H1 (cell line): Measurements from ENCODE around the gene C16orf54. TPM values are rescaled to one million over a fixed set of nuclear protein-coding genes. Genes with fewer than 3 reads are reported as not detected.

Experiments
- CTCF ChIA-PET: fragments of 300-600 bp; sonication (Branson Sonifier 250); formaldehyde crosslinking; loops from one replicate; lab custom pipeline; 2021; ENCODE audit not compliant: partially characterized antibody; lab: Charles Lee
- POLR2A ChIA-PET: fragments of 300-600 bp; sonication (Branson Sonifier 250); formaldehyde crosslinking; loops from one replicate; lab custom pipeline; 2021; ENCODE audit warnings: inconsistent platforms; ENCODE audit not compliant: partially characterized antibody; lab: Charles Lee
- DNase-seq, 2 experiments: peaks; one replicate each; pipeline versions ENCODE4 v3.0.0 to v3.0.0-alpha.2; 2010 to 2022; ENCODE audit warnings: low spot score in 2 of 2, low read depth in 1 of 2, mixed read lengths in 1 of 2
- FAIRE-seq: peaks from 2 replicates; lab custom pipeline; 2011; peaks lifted over from hg19 to GRCh38; lab: Jason Lieb, UNC
- H2AFZ ChIP-seq: 2 replicates; pipeline ENCODE4 v1.8.1; 2012; ENCODE audit warnings: low read length, inconsistent platforms
- H2AK5ac ChIP-seq: 2 replicates; pipeline ENCODE4 v1.6.1; 2013; ENCODE audit warnings: low read depth, low read length
- H2BK120ac ChIP-seq: replicated peaks from 2 replicates; pipeline ENCODE3; 2013; ENCODE audit warnings: low read depth, low read length, inconsistent platforms
- H2BK12ac ChIP-seq: 2 replicates; pipeline ENCODE4 v1.6.1; 2013; ENCODE audit warnings: low read depth, low read length
- H2BK15ac ChIP-seq: 2 replicates; pipeline ENCODE4 v1.6.1; 2013; ENCODE audit warnings: low read length
- H2BK20ac ChIP-seq: 2 replicates; pipeline ENCODE4 v1.6.1; 2013; ENCODE audit warnings: low read length
- H2BK5ac ChIP-seq: 2 replicates; pipeline ENCODE4 v1.6.1; 2013; ENCODE audit warnings: low read depth, low read length
- H3K14ac ChIP-seq: 2 replicates; pipeline ENCODE4 v1.6.1; 2013; ENCODE audit warnings: inconsistent platforms; ENCODE audit not compliant: insufficient read length
- H3K18ac ChIP-seq: 2 replicates; pipeline ENCODE4 v1.6.1; 2013; ENCODE audit warnings: low read length; ENCODE audit errors: extremely low read depth
- H3K23ac ChIP-seq: 2 replicates; pipeline ENCODE4 v1.6.1; 2013; ENCODE audit warnings: inconsistent platforms; ENCODE audit not compliant: insufficient read length
- H3K23me2 ChIP-seq: 2 replicates; pipeline ENCODE4 v1.6.1; 2013; ENCODE audit warnings: low read depth, low read length
- H3K27ac ChIP-seq: 2 replicates; pipeline ENCODE4 v1.6.1; 2011; ENCODE audit warnings: low read depth, low read length, inconsistent platforms
- H3K27me3 ChIP-seq, 4 experiments: replicated peaks in 1 of 4; 1 replicate in 1 of 4; 2 replicates in 3 of 4; pipeline versions ENCODE4 v1.6.1 to v1.8.1; 2011 to 2013; ENCODE audit warnings: low read length in 3 of 4, mild to moderate bottlenecking in 3 of 4, inconsistent platforms in 2 of 4, mixed read lengths in 2 of 4, moderate library complexity in 1 of 4; ENCODE audit not compliant: control insufficient read depth in 3 of 4, insufficient read depth in 3 of 4; ENCODE audit errors: extremely low read depth in 1 of 4
- H3K36me3 ChIP-seq, 4 experiments: 2 replicates each; pipeline versions ENCODE4 v1.6.1 to v1.8.1; 2011 to 2013; ENCODE audit warnings: mild to moderate bottlenecking in 4 of 4, low read length in 3 of 4, moderate library complexity in 2 of 4, control low read depth in 1 of 4, inconsistent platforms in 1 of 4; ENCODE audit not compliant: insufficient read depth in 4 of 4, control insufficient read depth in 2 of 4
- H3K4ac ChIP-seq: replicated peaks from 2 replicates; pipeline ENCODE3; 2013; ENCODE audit warnings: low read length, low read depth, mixed read lengths, inconsistent platforms; ENCODE audit not compliant: insufficient read length
- H3K4me1 ChIP-seq, 4 experiments: replicated peaks in 1 of 4; 1 replicate in 1 of 4; 2 replicates in 3 of 4; pipeline versions ENCODE4 v1.6.1 to v1.8.1; 2011 to 2013; ENCODE audit warnings: low read length in 3 of 4, inconsistent platforms in 2 of 4, mixed read lengths in 1 of 4; ENCODE audit not compliant: insufficient read depth in 4 of 4, control insufficient read depth in 3 of 4
- H3K4me2 ChIP-seq, 2 experiments: 2 replicates each; pipeline versions ENCODE4 v1.6.1 to v1.8.1; 2011 to 2013; ENCODE audit warnings: low read depth in 2 of 2, low read length in 2 of 2, control low read depth in 1 of 2, inconsistent platforms in 1 of 2, mild to moderate bottlenecking in 1 of 2; ENCODE audit not compliant: insufficient read depth in 1 of 2
- H3K4me3 ChIP-seq, 4 experiments: fragments of 200-600, 300-600 bp in 1 of 4; sonication (generic), shearing (Covaris generic), sonication (Bioruptor Twin) in 1 of 4; 2 replicates each; pipeline versions ENCODE4 v1.5.1 to v1.8.1; 2011 to 2016; ENCODE audit warnings: low read length in 4 of 4, low read depth in 3 of 4, control low read depth in 2 of 4, inconsistent platforms in 2 of 4, mild to moderate bottlenecking in 2 of 4, mixed read lengths in 1 of 4, moderate library complexity in 1 of 4; ENCODE audit not compliant: insufficient read depth in 2 of 4; ENCODE audit errors: extremely low read depth in 1 of 4
- H3K56ac ChIP-seq: replicated peaks from 2 replicates; pipeline ENCODE3; 2013; ENCODE audit warnings: low read depth, mild to moderate bottlenecking, mixed read lengths, low read length, inconsistent platforms; ENCODE audit not compliant: insufficient read length
- H3K79me1 ChIP-seq: 2 replicates; pipeline ENCODE4 v1.6.1; 2013; ENCODE audit warnings: low read depth, low read length, control low read depth
- H3K79me2 ChIP-seq, 2 experiments: 2 replicates each; pipeline versions ENCODE4 v1.6.1 to v1.8.1; 2012 to 2013; ENCODE audit warnings: low read length in 2 of 2, mild to moderate bottlenecking in 2 of 2, inconsistent platforms in 1 of 2; ENCODE audit not compliant: insufficient read depth in 2 of 2, control insufficient read depth in 1 of 2
- H3K9ac ChIP-seq, 4 experiments: replicated peaks in 1 of 4; 1 replicate in 1 of 4; 2 replicates in 3 of 4; pipeline versions ENCODE4 v1.6.1 to v1.8.1; 2011 to 2013; ENCODE audit warnings: low read depth in 3 of 4, low read length in 3 of 4, control low read depth in 2 of 4, mild to moderate bottlenecking in 2 of 4, moderate library complexity in 2 of 4, inconsistent platforms in 1 of 4; ENCODE audit errors: extremely low read depth in 1 of 4
- H3K9me3 ChIP-seq, 2 experiments: 2 replicates each; pipeline versions ENCODE4 v1.6.1 to v1.8.1; 2012 to 2013; ENCODE audit warnings: mild to moderate bottlenecking in 2 of 2, moderate library complexity in 2 of 2, control low read depth in 1 of 2, inconsistent platforms in 1 of 2, low read depth in 1 of 2, low read length in 1 of 2, mixed read lengths in 1 of 2; ENCODE audit not compliant: insufficient read depth in 2 of 2
- H4K20me1 ChIP-seq, 2 experiments: replicated peaks in 1 of 2; 2 replicates each; pipeline versions ENCODE3 to v1.8.1; 2011 to 2013; ENCODE audit warnings: inconsistent platforms in 2 of 2, low read length in 2 of 2, mild to moderate bottlenecking in 1 of 2; ENCODE audit not compliant: insufficient read depth in 2 of 2, control insufficient read depth in 1 of 2
- H4K5ac ChIP-seq: 2 replicates; pipeline ENCODE4 v1.6.1; 2013; ENCODE audit warnings: low read length, low read depth, mixed read lengths, inconsistent platforms; ENCODE audit not compliant: insufficient read length
- H4K8ac ChIP-seq: 2 replicates; pipeline ENCODE4 v1.8.0; 2013; ENCODE audit warnings: mild to moderate bottlenecking, moderate library complexity, low read length, inconsistent platforms; ENCODE audit not compliant: insufficient read depth; ENCODE audit errors: extremely low read depth
- H4K91ac ChIP-seq: replicated peaks from 2 replicates; pipeline ENCODE3; 2013; ENCODE audit warnings: low read length, mixed read lengths, inconsistent platforms; ENCODE audit not compliant: insufficient read length
- NANOG ChIP-seq: IDR thresholded peaks from 2 replicates; pipeline ENCODE4 v1.6.1; 2011; ENCODE audit warnings: low read length, low read depth, mild to moderate bottlenecking, inconsistent platforms; ENCODE audit not compliant: insufficient read depth, poor library complexity, severe bottlenecking
- SIN3A ChIP-seq, 2 experiments: IDR thresholded peaks in 1 of 2; conservative IDR thresholded peaks in 1 of 2; 2 replicates each; pipeline ENCODE4 v1.6.1; 2011 to 2012; ENCODE audit warnings: low read length in 2 of 2, improper control_type of control experiment in 1 of 2, low read depth in 1 of 2, mild to moderate bottlenecking in 1 of 2
- TCF12 ChIP-seq: IDR thresholded peaks from 2 replicates; pipeline ENCODE4 v1.6.1; 2011; ENCODE audit warnings: low read depth, mild to moderate bottlenecking, low read length
- WGBS, 2 experiments: shearing (Covaris generic) in 1 of 2; methylation state at CpG; one replicate each; pipeline versions ENCODE4 v1.1.6 to v1.1.7; 2013 to 2015; ENCODE audit warnings: low lambda C conversion rate in 2 of 2, mixed read lengths in 2 of 2, inconsistent platforms in 1 of 2, low coverage in 1 of 2, missing lambda C conversion rate in 1 of 2; ENCODE audit not compliant: insufficient replicate concordance in 2 of 2, insufficient coverage in 1 of 2, insufficient read length in 1 of 2; ENCODE audit errors: extremely low coverage in 1 of 2, missing lambda C conversion rate in 1 of 2; 5-methylcytosine and 5-hydroxymethylcytosine counted together
- polyA plus RNA-seq, 7 experiments: library from polyadenylated mRNA; depleted of rRNA in 3 of 7; stranded (reverse) in 5 of 7; unstranded in 2 of 7; fragments of >200 nt in 5 of 7; fragments of 200-250 nt in 2 of 7; gene quantifications; 1 replicate in 5 of 7; 2 replicates in 1 of 7; 4 replicates in 1 of 7; pipeline versions ENCODE4 v1.2.1 to v1.2.3, GENCODE V29; 2011 to 2013; ENCODE audit warnings: missing spikeins in 2 of 7, mixed read lengths in 2 of 7
- total RNA-seq: library from RNA; stranded (reverse); fragmentation: NEBNext Ultra II Directional; extraction: Animal tissue kit (Norgen Biotek cat#: 25700); gene quantifications from 2 replicates; pipeline ENCODE4 v1.2.1, GENCODE V29; 2021

The C16orf54 gene
- total and polyA plus RNA-seq, 2 of the 8 experiments (the other 6 are each of a cell fraction or from before 2014, with no cell fraction given) = not detected

DNA sequence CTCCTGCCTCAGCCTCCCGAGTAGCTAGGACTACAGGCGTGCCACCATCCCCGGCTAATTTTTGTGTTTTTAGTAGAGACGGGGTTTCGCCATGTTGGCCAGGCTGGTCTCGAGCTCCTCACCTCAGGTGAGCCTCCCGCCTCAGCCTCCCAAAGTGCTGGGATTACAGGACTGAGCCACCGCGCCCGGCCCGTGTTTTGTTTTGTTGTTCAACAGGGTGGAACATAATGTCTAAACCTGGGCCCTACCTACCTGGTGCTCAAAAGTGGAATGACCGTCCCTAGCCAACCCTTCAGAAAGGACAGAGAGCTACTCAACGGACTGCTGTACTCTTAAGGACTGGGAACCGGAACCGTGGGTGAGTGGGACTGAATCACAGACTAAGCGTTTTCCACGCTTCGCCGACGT is 44.0 kb upstream of the C16orf54 start:
- Histone ChIP-seq H4K91ac (peak overlapping the region; percentile 38), H3K4me3 (peak overlapping the region; percentile 51 to 98 (median 96)), H3K23ac (no peak overlapping the region), H3K23me2 (peaks cover 17% of the 10 kb centered on the region), H2BK20ac (peak overlapping the region; percentile 82; the same call in 1 of the 2 replicates), H3K4ac (peak overlapping the region; percentile 28), H3K27ac (peak overlapping the region; percentile 67; the same call in 1 of the 2 replicates), H3K4me2 (peak overlapping the region; percentile 97 to 100), H2BK5ac (peak overlapping the region; percentile 93), H4K20me1 (peaks cover 2 to 10% of the 10 kb centered on the region in 2 experiments), H3K79me2 (peaks cover 28 to 42% of the 10 kb centered on the region in 2 experiments), H2AK5ac (peak overlapping the region; percentile 75; the same call in 1 of the 2 replicates), H3K9ac (peak overlapping the region in 3 of 4 experiments; percentile 49 to 79 (median 71); a peak in 6 of 7 replicates), H4K5ac (peak overlapping the region; percentile 46), H3K4me1 (peaks cover 3 to 21% (median 6%) of the 10 kb centered on the region in 4 experiments), H2AFZ (peak overlapping the region; percentile 98), H3K27me3 (no peaks in the 10 kb centered on the region), H4K8ac (peak overlapping the region; percentile 81), H3K14ac (no peak overlapping the region), H2BK120ac (no peak overlapping the region), H3K18ac (peak overlapping the region; percentile 97), H3K36me3 (peaks cover 0 to 8% (median 3%) of the 10 kb centered on the region in 4 experiments; a peak in 5 of 8 replicates), H2BK12ac (peak overlapping the region; percentile 75; the same call in 1 of the 2 replicates), H3K9me3 (no peaks in the 10 kb centered on the region), H2BK15ac (peak overlapping the region; percentile 3; the same call in 1 of the 2 replicates), H3K79me1 (peaks cover 9% of the 10 kb centered on the region; the same call in 1 of the 2 replicates), H3K56ac (peak overlapping the region; percentile 54)
- CTCF ChIA-PET = interaction anchor here (0.6 to 2.8 kb wide), 24 partner anchors 9 to 98 kb away, joined by 3 to 23 read pairs (median 4); partner anchors contain the start of genes CDIPT, MAZ, PAGR1 and ZG16
- WGBS, 2 experiments = 79% methylated on average over 20 of the region's 20 CpGs; no CpG with 5 or more reads in 1 of the 2 experiments
- no peak for TF ChIP-seq TCF12
- TF ChIP-seq NANOG = no peak
- no peak for TF ChIP-seq SIN3A (conservative IDR thresholded peaks at IDR 0.05 in 1 of 2, IDR thresholded peaks at IDR 0.05 in 1 of 2; ENCODE audit: low read depth in 1 of 2, low read length in 2 of 2)
- no peak for FAIRE-seq
- no peak for DNase-seq
- POLR2A ChIA-PET = interaction anchor here (0.6 to 3.6 kb wide), 31 partner anchors 11 to 302 kb away, joined by 3 to 58 read pairs (median 5); partner anchors contain the start of genes C16orf54, CDIPT, TBX6 and TLCD3B
